Gastroesophageal sphincter (tissue), 4 donors: ENCODE measurements around the gene SULT1A3. TPM values are rescaled to one million over a fixed set of nuclear protein-coding genes. Genes with fewer than 3 reads are reported as not detected.

ENCODE experiments used
- ATAC-seq: fragments of 150-250 bp; one replicate; pipeline ENCODE4 v1.9.1; 2016; ENCODE audit warnings: mild to moderate bottlenecking, moderate library complexity
- H3K27ac ChIP-seq, 4 donors: fragments of 200-600 bp; sonication (generic) in 3 of 4; 1 replicate in 3 of 4; 2 replicates in 1 of 4; pipeline ENCODE4 v1.5.1; 2016 to 2019
- H3K27me3 ChIP-seq: fragments of 200-600 bp; sonication (generic); one replicate; pipeline ENCODE4 v1.5.1; 2019
- H3K36me3 ChIP-seq, 2 donors: fragments of 200-600 bp; sonication (generic); one replicate each; pipeline ENCODE4 v1.5.1; 2019; ENCODE audit warnings: control low read depth in 1 of 2
- H3K4me1 ChIP-seq, 3 donors: fragments of 200-600 bp; sonication (generic); 1 replicate in 2 of 3; 2 replicates in 1 of 3; pipeline ENCODE4 v1.5.1; 2016 to 2019; ENCODE audit warnings: control low read depth in 2 of 3
- H3K4me3 ChIP-seq, 2 donors: fragments of 200-600 bp; sonication (generic); one replicate each; pipeline ENCODE4 v1.5.1; 2019; ENCODE audit warnings: mild to moderate bottlenecking in 1 of 2, moderate library complexity in 1 of 2
- H3K9me3 ChIP-seq, 3 donors: fragments of 200-600 bp; sonication (generic); one replicate each; pipeline ENCODE4 v1.5.1; 2017 to 2019; ENCODE audit warnings: control low read depth in 2 of 3
- CTCF ChIP-seq, 4 experiments: fragments of 200-600 bp in 2 of 4; fragments of 450-650 bp in 2 of 4; sonication (generic) in 1 of 4; IDR thresholded peaks; one replicate each; pipeline ENCODE4 v1.5.1; 2017 to 2019; ENCODE audit warnings: antibody characterized with exemption in 4 of 4, mild to moderate bottlenecking in 2 of 4, moderate library complexity in 2 of 4
- EP300 ChIP-seq: sonication (generic); formaldehyde crosslinking; IDR thresholded peaks from one replicate; pipeline ENCODE4 v1.6.1; 2017; ENCODE audit warnings: antibody characterized with exemption, mild to moderate bottlenecking
- POLR2A ChIP-seq, 2 donors: fragments of 450-650 bp; IDR thresholded peaks; one replicate each; pipeline ENCODE4 v1.6.1; 2017; ENCODE audit warnings: antibody characterized with exemption in 2 of 2, mild to moderate bottlenecking in 2 of 2, moderate library complexity in 1 of 2
- POLR2AphosphoS5 ChIP-seq: sonication (generic); formaldehyde crosslinking; IDR thresholded peaks from one replicate; pipeline ENCODE4 v1.6.1; 2017; ENCODE audit warnings: antibody characterized with exemption
- WGBS, 2 donors: methylation state at CpG; one replicate each; pipeline ENCODE4 v1.1.5; 2018; ENCODE audit warnings: low coverage in 1 of 2; 5-methylcytosine and 5-hydroxymethylcytosine counted together
- total RNA-seq, 4 donors: library from RNA; depleted of rRNA; stranded (reverse); fragments of >200 nt; gene quantifications; one replicate each; pipeline ENCODE4 v1.1.0, GENCODE V29; 2016

SULT1A3 gene
- total RNA-seq, 4 donors from 2014 or later = 5.1 to 10.4 (median 8.8) TPM; not detected in 1

GRCh38 chr16:30184096-30184890 lies 14.8 kb upstream of the SULT1A3 start:
- Histone ChIP-seq H3K9me3 (no peaks in the 10 kb centered on the region), H3K27me3 (no peaks in the 10 kb centered on the region), H3K36me3 (no peaks in the 10 kb centered on the region), H3K4me1 (peaks cover 0 to 29% (median 7%) of the 10 kb centered on the region in 3 donors), H3K4me3 (peak overlapping the region in 1 of 2 donors; percentile 62), H3K27ac (peak overlapping the region in 3 of 4 donors; percentile 22 to 84 (median 83))
- whole genome bisulfite sequencing, 2 donors = 20 to 41% methylated on average over 1 to 4 of the region's 24 CpGs
- TF ChIP-seq POLR2A (IDR thresholded peaks at IDR 0.05) = no peak
- TF ChIP-seq CTCF (IDR thresholded peaks at IDR 0.05) = no peak
- no peak for TF ChIP-seq EP300
- TF ChIP-seq POLR2AphosphoS5 = no peak
- no peak for ATAC-seq

GRCh38 chr16:30184891-30185682 lies 14.0 kb upstream of the SULT1A3 start:
- peaks cover 0 to 29% (median 7%) of the 10 kb centered on the region in 3 donors for H3K4me1 ChIP-seq
- H3K4me3 ChIP-seq = peak overlapping the region in 1 of 2 donors; percentile 62
- H3K27me3 ChIP-seq = no peaks in the 10 kb centered on the region
- H3K27ac ChIP-seq = peak overlapping the region in 2 of 4 donors; percentile 36 to 84
- no peak for ATAC-seq
- TF ChIP-seq POLR2AphosphoS5 (no peak), POLR2A (IDR thresholded peaks at IDR 0.05) (no peak), EP300 (no peak), CTCF (IDR thresholded peaks at IDR 0.05) (no peak)
- WGBS, 2 donors = 13 to 96% methylated on average over 1 to 4 of the region's 13 CpGs
- H3K9me3 ChIP-seq = no peaks in the 10 kb centered on the region
- no peaks in the 10 kb centered on the region for H3K36me3 ChIP-seq

GRCh38 chr16:30185683-30186421 lies 13.2 kb upstream of the SULT1A3 start:
- peaks cover 0 to 29% (median 7%) of the 10 kb centered on the region in 3 donors for H3K4me1 ChIP-seq
- peak overlapping the region in 1 of 2 donors; percentile 6 for H3K4me3 ChIP-seq
- no peaks in the 10 kb centered on the region for H3K36me3 ChIP-seq
- 60 to 73% methylated on average over 1 to 3 of the region's 15 CpGs for WGBS, 2 donors
- no peak for ATAC-seq
- TF ChIP-seq EP300 (no peak), POLR2AphosphoS5 (no peak), POLR2A (IDR thresholded peaks at IDR 0.05) (no peak), CTCF (IDR thresholded peaks at IDR 0.05) (no peak)
- no peaks in the 10 kb centered on the region for H3K27me3 ChIP-seq
- no peaks in the 10 kb centered on the region for H3K9me3 ChIP-seq
- H3K27ac ChIP-seq = peak overlapping the region in 3 of 4 donors; percentile 23 to 84 (median 36)

- no peak for ATAC-seq
- H3K27ac ChIP-seq = peak overlapping the region in 2 of 4 donors; percentile 22 to 23
These were observed 12.6 kb upstream of the SULT1A3 start for GRCh38 chr16:30186444-30186781.

More at GRCh38 chr16:30186444-30186781, 12.6 kb upstream of the SULT1A3 start:
- no peaks in the 10 kb centered on the region for H3K36me3 ChIP-seq
- H3K4me1 ChIP-seq = peaks cover 0 to 29% (median 7%) of the 10 kb centered on the region in 3 donors
- H3K27me3 ChIP-seq = no peaks in the 10 kb centered on the region
- WGBS, 2 donors = 89% methylated on average over 4 of the region's 9 CpGs; no CpG with 5 or more reads in 1 of the 2 donors
- TF ChIP-seq CTCF (IDR thresholded peaks at IDR 0.05) (no peak), EP300 (no peak), POLR2A (IDR thresholded peaks at IDR 0.05) (no peak), POLR2AphosphoS5 (no peak)
- H3K4me3 ChIP-seq = no peak overlapping the region
- H3K9me3 ChIP-seq = no peaks in the 10 kb centered on the region
